Measurements from ENCODE around the gene SSTR3. TPM values are rescaled to one million over a fixed set of nuclear protein-coding genes. Genes with fewer than 3 reads are reported as not detected.

SSTR3 gene
- total RNA-seq, 2 experiments from 2014 or later: 14.8 to 15.6 TPM

DNA sequence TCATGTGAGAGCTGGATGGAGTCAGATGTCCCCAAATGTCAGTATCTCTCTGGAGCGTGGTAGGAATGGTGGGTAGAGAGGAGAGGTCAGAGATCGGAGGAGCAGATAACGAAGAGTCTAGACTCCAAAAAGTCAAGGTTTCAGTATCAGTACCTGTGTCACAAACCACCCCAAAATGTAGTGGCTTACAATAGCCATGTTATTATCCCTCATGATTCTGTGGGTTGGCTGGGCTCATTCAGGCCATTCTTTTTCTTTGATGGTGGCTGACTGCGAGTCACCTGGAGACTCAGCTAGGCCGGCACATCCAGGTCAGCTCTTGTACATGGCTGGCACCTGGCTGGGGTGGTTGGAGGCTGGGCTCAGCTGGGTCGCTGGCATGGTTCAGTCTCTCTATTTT lies 7.3 kb upstream of the SSTR3 start:
- no peak for DNase-seq
- POLR2A ChIA-PET: interaction anchor here (0.6 to 1.8 kb wide), 6 partner anchors 10 to 857 kb away, joined by 3 to 11 read pairs (median 6); partner anchors contain the start of gene IL2RB

DNA sequence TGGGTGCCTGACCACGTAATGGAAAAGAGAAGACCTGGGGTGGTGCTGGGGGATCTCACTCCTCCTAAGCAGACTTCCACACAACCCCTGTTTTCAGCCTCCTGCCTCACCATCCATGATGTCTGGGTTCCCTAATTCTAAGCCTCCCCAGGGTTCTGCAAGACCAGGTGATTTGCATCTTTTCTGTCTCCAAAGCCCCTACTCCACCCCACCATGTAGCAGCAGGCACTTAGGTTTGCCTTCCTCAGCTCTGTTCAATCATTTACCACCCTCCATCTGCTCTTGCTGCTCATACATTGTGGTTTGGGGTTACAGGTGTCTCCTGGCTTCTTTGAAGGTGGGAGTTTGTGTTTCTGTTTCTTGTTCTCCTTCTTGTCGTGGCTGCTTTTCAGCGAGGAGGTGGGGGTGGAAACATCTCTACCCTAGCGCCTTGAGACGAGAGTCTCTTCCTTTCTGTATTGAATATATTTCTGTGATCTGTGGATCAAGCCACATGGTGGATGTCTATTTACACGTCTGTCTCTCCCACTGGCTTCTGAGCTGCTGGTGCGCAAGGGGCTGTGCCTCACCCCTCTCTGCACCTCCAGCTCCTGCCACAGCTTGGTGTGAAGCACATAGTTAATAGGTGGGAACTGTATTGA lies 6.6 kb upstream of the SSTR3 start:
- Mint-ChIP-seq H3K4me1 (peaks cover 79% of the 10 kb centered on the region), H3K27ac (peak overlapping the region; percentile 94), H3K27me3 (no peaks in the 10 kb centered on the region), H3K36me3 (ENCODE audit: low read depth) (peaks cover 73% of the 10 kb centered on the region), H3K9me3 (ENCODE audit: low read depth) (peaks cover 9% of the 10 kb centered on the region), H3K4me3 (peak overlapping the region; percentile 78)
- DNase-seq: peak; percentile 83
- peak; percentile 68 for ATAC-seq
- intact Hi-C loops (cut with DNase I, micrococcal nuclease): loop anchor here (1.0 to 2.0 kb wide), 9 partner anchors 11 to 97 kb away; no protein-coding TSS in a partner anchor
- ChIA-PET CTCF (interaction anchor here (0.7 to 6.3 kb wide), 11 partner anchors 10 to 142 kb away, joined by 3 to 37 read pairs (median 4); partner anchors contain the start of gene RAC2), POLR2A (interaction anchor here (0.9 to 1.8 kb wide), 6 partner anchors 10 to 69 kb away, joined by 3 to 11 read pairs (median 6); partner anchors contain the start of gene IL2RB)

More for the DNA sequence above, 7.3 kb upstream of the SSTR3 start:
- peaks cover 13% of the 10 kb centered on the region for H3K9me3 Mint-ChIP-seq (ENCODE audit: low read depth)
- intact Hi-C loops (cut with DNase I, micrococcal nuclease): loop anchor here (1.0 to 2.0 kb wide), 9 partner anchors 11 to 97 kb away; no protein-coding TSS in a partner anchor
- H3K36me3 Mint-ChIP-seq (ENCODE audit: low read depth): peaks cover 78% of the 10 kb centered on the region
- peak overlapping the region; percentile 78 for H3K4me3 Mint-ChIP-seq
- ATAC-seq: peak; percentile 8
- peaks cover 85% of the 10 kb centered on the region for H3K4me1 Mint-ChIP-seq
- no peaks in the 10 kb centered on the region for H3K27me3 Mint-ChIP-seq
- H3K27ac Mint-ChIP-seq: peak overlapping the region; percentile 94
- CTCF ChIA-PET: interaction anchor here (1.0 to 6.3 kb wide), 7 partner anchors 11 to 57 kb away, joined by 3 to 37 read pairs (median 4); partner anchors contain the start of gene RAC2

DNA sequence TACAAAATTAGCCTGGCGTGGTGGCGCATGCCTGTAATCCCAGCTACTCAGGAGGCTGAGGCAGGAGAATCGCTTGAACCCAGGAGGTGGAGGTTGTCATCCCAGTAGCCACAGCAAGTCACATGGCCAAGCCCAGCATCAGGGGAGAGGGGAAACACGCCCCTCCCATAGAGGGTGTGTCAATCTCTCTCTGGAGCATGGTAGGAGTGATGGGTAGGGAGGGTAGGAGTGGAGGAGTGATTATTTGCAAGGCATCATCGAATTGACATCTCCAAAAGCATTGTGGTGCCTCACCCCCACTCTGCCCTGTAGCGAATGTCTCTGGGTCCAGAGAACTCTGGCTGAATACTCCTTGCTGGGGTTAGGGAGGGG lies 6.1 kb upstream of the SSTR3 start:
- DNase-seq (peak; percentile 54), ATAC-seq (peak; percentile 10)
- no peaks in the 10 kb centered on the region for H3K27me3 Mint-ChIP-seq
- ChIA-PET CTCF (interaction anchor here (1.0 to 6.3 kb wide), 7 partner anchors 11 to 56 kb away, joined by 3 to 37 read pairs (median 8); partner anchors contain the start of gene RAC2), POLR2A (interaction anchor here (0.9 to 1.8 kb wide), 5 partner anchors 10 to 69 kb away, joined by 3 to 7 read pairs (median 5); partner anchors contain the start of gene IL2RB)
- peaks cover 68% of the 10 kb centered on the region for H3K36me3 Mint-ChIP-seq (ENCODE audit: low read depth)
- H3K4me1 Mint-ChIP-seq: peaks cover 74% of the 10 kb centered on the region
- peaks cover 9% of the 10 kb centered on the region for H3K9me3 Mint-ChIP-seq (ENCODE audit: low read depth)
- intact Hi-C loops (cut with DNase I, micrococcal nuclease): loop anchor here in 1 of 2 experiments (2.0 kb wide), 4 partner anchors 20 to 96 kb away; no protein-coding TSS in a partner anchor
- H3K4me3 Mint-ChIP-seq: peak overlapping the region; percentile 78
- peak overlapping the region; percentile 94 for H3K27ac Mint-ChIP-seq

DNA sequence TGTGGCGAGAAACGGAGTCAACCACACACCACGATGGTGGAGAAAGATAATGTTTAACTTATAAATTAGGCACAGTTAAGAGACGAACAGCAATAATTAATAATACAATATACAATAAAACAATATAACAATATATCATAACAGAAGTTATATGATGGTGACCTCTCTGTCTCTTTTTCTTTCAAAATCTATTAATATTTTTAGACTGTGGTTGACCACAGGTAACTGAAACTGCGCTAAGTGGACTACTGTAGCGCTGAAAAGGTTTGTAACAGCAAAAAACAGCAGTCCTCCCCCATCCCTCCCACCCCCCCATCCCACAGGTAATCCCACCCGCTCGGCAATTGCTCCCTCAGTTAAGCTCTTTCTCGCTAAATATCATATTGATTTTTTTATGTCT lies 3.6 kb upstream of the SSTR3 start:
- H3K27ac Mint-ChIP-seq: peak overlapping the region; percentile 53
- H3K36me3 Mint-ChIP-seq (ENCODE audit: low read depth): peaks cover 47% of the 10 kb centered on the region
- no peaks in the 10 kb centered on the region for H3K27me3 Mint-ChIP-seq
- ATAC-seq: no peak
- no peak for DNase-seq
- CTCF ChIA-PET: interaction anchor here (0.8 to 6.3 kb wide), 11 partner anchors 10 to 239 kb away, joined by 3 to 37 read pairs (median 4); partner anchors contain the start of genes RAC2 and TST
- intact Hi-C loops (cut with DNase I, micrococcal nuclease): no loop called here
- peaks cover 2% of the 10 kb centered on the region for H3K9me3 Mint-ChIP-seq (ENCODE audit: low read depth)
- no peak overlapping the region for H3K4me3 Mint-ChIP-seq
- POLR2A ChIA-PET: interaction anchor here (0.7 kb wide), 1 partner anchor 180 kb away, joined by 4 read pairs; no protein-coding TSS in a partner anchor
- peaks cover 62% of the 10 kb centered on the region for H3K4me1 Mint-ChIP-seq

DNA sequence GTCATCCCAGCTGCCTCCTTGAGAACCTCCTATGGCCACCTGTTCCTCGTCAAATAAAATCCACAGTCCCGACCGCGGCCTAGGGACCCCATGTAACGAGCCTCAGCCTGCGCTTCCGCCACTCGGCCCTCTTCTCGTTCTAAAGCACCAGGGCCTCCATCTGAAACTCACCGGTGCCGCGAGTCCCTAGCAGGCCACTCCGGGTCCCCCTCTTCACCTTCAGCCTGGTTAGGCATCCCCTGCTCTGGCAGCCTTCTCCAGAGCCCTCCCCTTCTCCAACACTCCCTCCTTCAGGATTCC lies 2.4 kb upstream of the SSTR3 start:
- Mint-ChIP-seq H3K4me3 (no peak overlapping the region), H3K9me3 (ENCODE audit: low read depth) (peaks cover 2% of the 10 kb centered on the region), H3K36me3 (ENCODE audit: low read depth) (peaks cover 37% of the 10 kb centered on the region), H3K27ac (no peak overlapping the region), H3K4me1 (peaks cover 56% of the 10 kb centered on the region), H3K27me3 (no peaks in the 10 kb centered on the region)
- intact Hi-C loops (cut with DNase I, micrococcal nuclease): no loop called here
- DNase-seq: peak; percentile 3
- ChIA-PET CTCF (interaction anchor here (0.7 kb wide), 2 partner anchors 11 to 236 kb away, joined by 3 read pairs; no protein-coding TSS in a partner anchor), POLR2A (interaction anchor here (0.7 kb wide), 1 partner anchor 68 kb away, joined by 4 read pairs; no protein-coding TSS in a partner anchor)
- no peak for ATAC-seq

DNA sequence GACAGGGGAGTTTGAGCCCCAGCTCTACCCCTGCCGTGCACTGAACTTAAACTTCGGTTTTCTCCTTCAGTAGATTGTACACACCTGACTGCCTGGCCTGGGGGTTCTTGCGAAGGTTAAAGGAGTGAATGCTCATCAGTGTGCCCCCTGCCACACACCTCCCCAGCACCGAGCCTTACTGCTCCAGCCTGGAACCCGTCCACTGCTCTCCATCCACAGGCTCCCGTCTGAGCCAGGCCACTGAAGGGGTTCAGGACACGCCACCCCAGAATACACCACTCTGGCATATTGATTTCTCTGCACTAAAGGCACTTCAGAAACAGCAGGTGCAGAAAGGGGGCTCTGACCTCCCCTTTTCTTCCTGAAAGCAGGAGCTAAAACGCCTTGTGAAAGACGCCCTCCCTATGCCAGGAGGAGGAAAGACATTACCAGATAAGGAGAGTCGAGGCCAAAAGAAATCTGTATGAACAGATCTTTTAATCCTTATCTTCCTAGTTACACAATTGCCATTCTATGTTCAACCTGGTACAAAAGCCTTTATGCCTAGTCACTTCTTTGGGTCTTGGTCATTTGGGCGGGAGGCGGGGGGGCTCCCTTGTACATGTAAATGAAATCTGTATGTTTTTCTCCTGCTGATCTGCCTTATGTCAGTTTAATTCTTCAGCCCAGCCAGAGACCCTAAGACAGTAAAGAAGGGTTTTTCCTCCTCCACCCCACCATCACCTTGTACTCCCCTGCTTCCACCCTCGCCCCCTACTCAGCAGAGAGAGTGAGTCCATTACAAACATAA lies 1.9 kb upstream of the SSTR3 start:
- H3K4me1 Mint-ChIP-seq: peaks cover 51% of the 10 kb centered on the region
- no peak overlapping the region for H3K27ac Mint-ChIP-seq
- H3K27me3 Mint-ChIP-seq: no peaks in the 10 kb centered on the region
- no peak for ATAC-seq
- peaks cover 32% of the 10 kb centered on the region for H3K36me3 Mint-ChIP-seq (ENCODE audit: low read depth)
- peaks cover 2% of the 10 kb centered on the region for H3K9me3 Mint-ChIP-seq (ENCODE audit: low read depth)
- H3K4me3 Mint-ChIP-seq: no peak overlapping the region
- POLR2A ChIA-PET: no interaction called here
- CTCF ChIA-PET: interaction anchor here (0.7 to 0.8 kb wide), 3 partner anchors 10 to 236 kb away, joined by 3 read pairs; no protein-coding TSS in a partner anchor
- intact Hi-C loops (cut with DNase I, micrococcal nuclease): no loop called here
- peak; percentile 8 for DNase-seq

DNA sequence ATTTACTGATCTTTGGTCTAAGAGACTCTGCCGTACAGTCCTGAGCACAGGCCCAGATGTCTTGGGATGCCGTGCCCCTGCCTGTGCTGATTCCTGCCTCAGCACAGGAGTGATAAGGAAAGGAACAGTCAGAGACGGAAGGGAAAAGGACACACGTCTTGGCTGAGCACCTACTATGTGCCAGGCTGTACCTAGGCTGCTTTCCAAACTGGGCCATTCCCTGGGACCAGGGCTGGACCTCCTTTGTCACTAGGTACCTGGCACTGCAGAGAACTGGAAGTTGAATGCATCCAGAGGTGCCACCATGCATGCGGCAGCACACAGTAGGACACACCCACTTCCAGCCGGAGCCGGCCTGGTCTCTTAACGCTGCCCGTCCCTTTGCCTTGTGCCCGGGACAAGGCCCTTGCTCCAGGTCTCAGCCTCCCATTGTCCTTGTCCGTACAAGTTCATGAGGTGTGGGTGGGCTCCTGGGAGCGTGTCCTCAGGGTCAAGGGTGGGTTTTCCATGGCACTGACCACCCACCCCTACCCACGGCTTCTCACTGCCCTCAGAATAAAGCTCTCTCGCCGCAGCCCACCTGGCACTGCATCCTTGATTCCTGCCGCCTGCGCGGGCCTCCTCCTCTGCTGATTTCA lies 1.1 kb upstream of the SSTR3 start:
- Mint-ChIP-seq H3K4me3 (no peak overlapping the region), H3K4me1 (peaks cover 51% of the 10 kb centered on the region), H3K9me3 (ENCODE audit: low read depth) (peaks cover 2% of the 10 kb centered on the region), H3K27ac (peak overlapping the region; percentile 13), H3K27me3 (no peaks in the 10 kb centered on the region), H3K36me3 (ENCODE audit: low read depth) (peaks cover 27% of the 10 kb centered on the region)
- peak; percentile 3 for DNase-seq
- no peak for ATAC-seq
- POLR2A ChIA-PET: no interaction called here
- intact Hi-C loops (cut with DNase I, micrococcal nuclease): no loop called here
- CTCF ChIA-PET: interaction anchor here (0.8 kb wide), 1 partner anchor 11 kb away, joined by 3 read pairs; no protein-coding TSS in a partner anchor

DNA sequence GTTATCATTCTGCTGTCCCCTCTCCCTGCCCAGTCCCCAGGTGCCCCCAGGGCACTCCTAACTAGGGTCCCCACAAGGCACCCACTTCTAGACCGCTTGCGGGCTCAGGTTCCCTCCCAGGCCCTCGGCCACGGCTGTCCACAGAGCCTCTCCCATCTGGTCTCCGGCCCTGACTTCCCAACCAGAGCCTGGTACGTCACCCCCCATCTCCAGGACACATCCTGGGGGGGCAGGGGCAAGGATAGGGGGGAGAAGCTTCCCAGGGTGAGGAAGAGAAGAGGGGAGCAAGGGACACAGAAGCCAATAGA lies 457 bp downstream of the SSTR3 start:
- H3K4me1 Mint-ChIP-seq: peaks cover 49% of the 10 kb centered on the region
- peaks cover 16% of the 10 kb centered on the region for H3K36me3 Mint-ChIP-seq (ENCODE audit: low read depth)
- ATAC-seq: no peak
- ChIA-PET CTCF (no interaction called here), POLR2A (no interaction called here)
- intact Hi-C loops (cut with DNase I, micrococcal nuclease): no loop called here
- H3K27ac Mint-ChIP-seq: no peak overlapping the region
- no peaks in the 10 kb centered on the region for H3K9me3 Mint-ChIP-seq (ENCODE audit: low read depth)
- H3K4me3 Mint-ChIP-seq: no peak overlapping the region
- no peaks in the 10 kb centered on the region for H3K27me3 Mint-ChIP-seq
- DNase-seq: peak; percentile 2

DNA sequence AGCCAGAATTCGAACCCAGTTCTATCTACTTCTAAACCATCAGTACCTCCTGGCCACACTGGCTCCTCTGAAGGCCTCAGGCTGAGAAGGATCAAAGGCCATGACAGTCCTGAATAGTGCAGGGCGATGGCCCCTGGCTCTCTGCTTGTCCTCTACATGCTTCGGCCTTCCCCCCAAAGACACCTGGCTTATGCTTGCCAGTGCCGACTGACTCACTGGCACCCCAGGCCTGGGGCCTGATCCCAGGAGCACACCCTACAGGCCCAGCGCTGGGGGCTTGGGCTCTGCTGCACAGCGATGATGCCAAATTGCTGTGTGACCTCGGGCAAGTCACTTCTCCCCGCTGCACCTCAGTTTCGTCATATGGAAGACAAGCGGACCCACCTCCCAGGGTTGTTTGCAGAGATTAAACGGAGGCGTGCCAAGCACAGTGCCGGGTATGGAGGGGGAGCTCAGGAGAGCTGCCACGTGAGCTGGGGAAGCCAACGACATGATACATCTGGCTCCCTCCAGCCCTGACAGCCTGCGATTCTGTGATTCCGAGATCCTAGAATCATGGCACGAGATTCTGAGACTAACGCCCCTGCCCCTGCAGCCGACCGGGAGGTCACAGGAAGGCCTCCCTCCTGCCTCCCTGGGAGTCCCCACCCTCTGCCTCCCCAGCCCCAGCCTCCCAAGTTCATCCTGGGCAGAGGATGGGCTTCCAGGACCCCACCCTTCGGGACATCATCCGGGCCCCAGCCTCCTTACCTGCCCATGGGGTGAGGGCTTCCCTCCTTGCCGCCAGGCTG lies 1.0 kb downstream of the SSTR3 start:
- H3K9me3 Mint-ChIP-seq (ENCODE audit: low read depth): no peaks in the 10 kb centered on the region
- DNase-seq: peak; percentile 7
- POLR2A ChIA-PET: no interaction called here
- H3K27me3 Mint-ChIP-seq: no peaks in the 10 kb centered on the region
- no peak for ATAC-seq
- CTCF ChIA-PET: interaction anchor here (0.7 to 3.2 kb wide), 3 partner anchors 12 to 454 kb away, joined by 3 to 16 read pairs (median 3); no protein-coding TSS in a partner anchor
- H3K4me3 Mint-ChIP-seq: no peak overlapping the region
- H3K4me1 Mint-ChIP-seq: peaks cover 45% of the 10 kb centered on the region
- H3K36me3 Mint-ChIP-seq (ENCODE audit: low read depth): peaks cover 12% of the 10 kb centered on the region
- H3K27ac Mint-ChIP-seq: no peak overlapping the region
- intact Hi-C loops (cut with DNase I, micrococcal nuclease): no loop called here

DNA sequence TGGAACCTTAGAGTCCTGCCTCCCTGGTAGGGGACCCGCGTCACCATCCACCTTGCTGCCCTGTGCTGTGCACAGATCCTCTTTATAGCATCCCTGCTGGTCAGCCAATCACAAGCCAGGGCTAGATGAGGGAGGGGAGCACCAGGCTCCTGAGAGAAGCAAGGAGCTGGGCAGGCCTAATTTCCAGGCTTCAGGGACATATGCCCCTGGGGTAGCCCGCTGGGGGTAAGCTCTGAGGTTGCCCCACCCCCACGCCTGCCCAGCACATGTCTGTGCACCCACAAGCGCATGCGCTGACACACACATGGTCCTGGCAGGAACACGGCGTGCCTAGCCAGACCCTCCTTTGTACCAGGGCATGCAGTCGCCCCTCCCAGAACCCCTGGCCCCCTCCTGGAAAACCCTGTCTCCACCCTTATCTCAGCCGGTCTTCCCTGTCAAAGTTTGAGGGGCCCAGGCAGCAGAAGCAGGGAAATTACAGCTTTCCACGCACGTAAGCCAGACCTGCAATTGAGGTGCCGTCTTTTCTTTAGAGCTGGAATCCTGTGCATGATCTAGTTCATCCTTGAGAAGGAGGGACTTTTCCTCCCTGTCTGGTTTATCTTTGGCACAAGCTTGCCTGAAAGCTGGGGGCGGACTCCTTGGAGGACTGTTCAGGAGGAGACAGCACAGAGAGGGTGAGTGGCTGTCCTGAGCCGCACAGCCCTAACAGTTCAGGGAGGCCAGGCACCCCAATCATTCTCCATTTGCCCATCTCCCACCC lies 2.1 kb downstream of the SSTR3 start:
- intact Hi-C loops (cut with DNase I, micrococcal nuclease): no loop called here
- Mint-ChIP-seq H3K36me3 (ENCODE audit: low read depth) (peaks cover 5% of the 10 kb centered on the region), H3K4me3 (no peak overlapping the region), H3K9me3 (ENCODE audit: low read depth) (no peaks in the 10 kb centered on the region), H3K27ac (no peak overlapping the region), H3K4me1 (peaks cover 41% of the 10 kb centered on the region), H3K27me3 (no peaks in the 10 kb centered on the region)
- ATAC-seq (no peak), DNase-seq (peak; percentile 16)
- POLR2A ChIA-PET: no interaction called here
- CTCF ChIA-PET: interaction anchor here (0.6 to 3.2 kb wide), 5 partner anchors 11 to 453 kb away, joined by 3 to 16 read pairs (median 3); partner anchors contain the start of gene IFT27

All from activated CD4-positive, alpha-beta T cell treated with anti-CD3 and anti-CD28 coated beads for 36 hours (primary cell).